Fibroblast of pulmonary artery (primary cell): ENCODE measurements around the gene IL4I1.

Experiments used
- DNase-seq: peaks from one replicate; pipeline ENCODE4 v3.0.0-alpha.2; 2010; ENCODE audit warnings: low read depth
- H3K4me3 ChIP-seq: replicated peaks from 2 replicates; pipeline ENCODE4 v1.5.1; 2011; ENCODE audit warnings: low read depth, mild to moderate bottlenecking, control low read depth, low read length, moderate library complexity
- CTCF ChIP-seq: IDR thresholded peaks from 2 replicates; pipeline ENCODE4 v1.5.1; 2011; ENCODE audit warnings: mild to moderate bottlenecking, control low read depth, low read length, inconsistent platforms; ENCODE audit errors: missing control alignments

IL4I1 gene

GRCh38 chr19:49856574-49857021 lies 40.1 kb downstream of the IL4I1 start:
- no peak for DNase-seq
- no peak overlapping the region for H3K4me3 ChIP-seq

GRCh38 chr19:49855676-49856573 lies 40.8 kb downstream of the IL4I1 start:
- no peak for TF ChIP-seq CTCF
- DNase-seq, result no peak
- no peak overlapping the region for H3K4me3 ChIP-seq

More at GRCh38 chr19:49856574-49857021, 40.1 kb downstream of the IL4I1 start:
- TF ChIP-seq CTCF, result no peak

GRCh38 chr19:49855277-49855675 lies 41.4 kb downstream of the IL4I1 start:
- TF ChIP-seq CTCF, result no peak
- H3K4me3 ChIP-seq, result no peak overlapping the region
- DNase-seq, result no peak

- no peak overlapping the region for H3K4me3 ChIP-seq
- no peak for TF ChIP-seq CTCF
- no peak for DNase-seq
Measured at GRCh38 chr19:49854378-49855263, 42.1 kb downstream of the IL4I1 start.

- no peak for DNase-seq
- H3K4me3 ChIP-seq, result no peak overlapping the region
- TF ChIP-seq CTCF, result no peak
Measured at GRCh38 chr19:49853852-49854377, 42.8 kb downstream of the IL4I1 start.

GRCh38 chr19:49852631-49853126 lies 44.0 kb downstream of the IL4I1 start:
- no peak for TF ChIP-seq CTCF
- no peak for DNase-seq
- H3K4me3 ChIP-seq, result peak overlapping the region; percentile 63
